Stimulated activated CD8-positive, alpha-beta memory T cell treated with anti-CD3 and anti-CD28 coated beads, Interleukin-2, amount 100 ng/mL, for 48 hours (primary cell): Measurements from ENCODE around the gene RECK.
"Not testable (repeated sequence)": the region's sequence is repeated elsewhere in the genome, so short reads cannot be mapped to it uniquely, and the experiment has no call there.

Experiments used
- DNase-seq, 2 donors: peaks; one replicate each; pipeline ENCODE4 v3.0.0-alpha.2; 2020; ENCODE audit warnings: low read depth in 2 of 2

The RECK gene

GRCh38 chr9:36063804-36064447, 27.2 kb downstream of the RECK start:
- DNase-seq, result no peak

- no peak for DNase-seq
These were observed 27.8 kb downstream of the RECK start for GRCh38 chr9:36064448-36065037.

- DNase-seq, result no peak
These were observed 37.3 kb downstream of the RECK start for GRCh38 chr9:36074055-36074454.

- DNase-seq, result no peak
These were observed 38.3 kb downstream of the RECK start for GRCh38 chr9:36074870-36075532.

- DNase-seq, result no peak
These were observed 41.3 kb downstream of the RECK start for GRCh38 chr9:36078051-36078450.

GRCh38 chr9:36080519-36080918, 43.8 kb downstream of the RECK start:
- no peak for DNase-seq

- no peak for DNase-seq
These were observed 46.2 kb downstream of the RECK start for GRCh38 chr9:36082931-36083330.

GRCh38 chr9:36086442-36086841, 49.7 kb downstream of the RECK start:
- no peak for DNase-seq

- not testable (repeated sequence) for DNase-seq
These were observed 50.3 kb downstream of the RECK start for GRCh38 chr9:36087054-36087453.

- DNase-seq, result no peak
These were observed 51.3 kb downstream of the RECK start for GRCh38 chr9:36088020-36088419.

- no peak for DNase-seq
These were observed 54.6 kb downstream of the RECK start for GRCh38 chr9:36091026-36091953.

- DNase-seq, result no peak
These were observed 55.3 kb downstream of the RECK start for GRCh38 chr9:36092014-36092413.

- peak; percentile 11 to 14 for DNase-seq
These were observed 55.9 kb downstream of the RECK start for GRCh38 chr9:36092509-36093215.

GRCh38 chr9:36093384-36093783, 56.7 kb downstream of the RECK start:
- DNase-seq, result no peak

- DNase-seq, result no peak
These were observed 63.0 kb downstream of the RECK start for GRCh38 chr9:36099718-36100117.

- DNase-seq, result no peak
These were observed 63.8 kb downstream of the RECK start for GRCh38 chr9:36100532-36100931.

- DNase-seq, result no peak
These were observed 65.4 kb downstream of the RECK start for GRCh38 chr9:36101916-36102741.

GRCh38 chr9:36102742-36103495, 66.2 kb downstream of the RECK start:
- DNase-seq, result peak; percentile 75 to 78

- no peak for DNase-seq
These were observed 72.4 kb downstream of the RECK start for GRCh38 chr9:36109071-36109470.

- no peak for DNase-seq
These were observed 73.7 kb downstream of the RECK start for GRCh38 chr9:36110434-36110833.
